HUES48 (cell line): ENCODE measurements around the gene LCN1.
"Not testable (repeated sequence)": the region's sequence is repeated elsewhere in the genome, so short reads cannot be mapped to it uniquely, and the experiment has no call there.

Experiments used
- H3K27ac ChIP-seq: one replicate; pipeline ENCODE4 v1.7.0; 2013; ENCODE audit warnings: low read depth, low read length, inconsistent platforms
- H3K27me3 ChIP-seq: 2 replicates; pipeline ENCODE4 v1.6.1; 2013; ENCODE audit warnings: mild to moderate bottlenecking, low read length; ENCODE audit not compliant: control insufficient read depth, insufficient read depth
- H3K36me3 ChIP-seq: 2 replicates; pipeline ENCODE4 v1.6.1; 2013; ENCODE audit warnings: low read length; ENCODE audit not compliant: control insufficient read depth, insufficient read depth
- H3K4me1 ChIP-seq: 2 replicates; pipeline ENCODE4 v1.6.1; 2013; ENCODE audit warnings: mild to moderate bottlenecking, low read length; ENCODE audit not compliant: control insufficient read depth, insufficient read depth
- H3K4me3 ChIP-seq: 2 replicates; pipeline ENCODE4 v1.5.1; 2013; ENCODE audit warnings: mild to moderate bottlenecking, low read depth, low read length
- H3K9ac ChIP-seq: 2 replicates; pipeline ENCODE4 v1.6.1; 2013; ENCODE audit warnings: mild to moderate bottlenecking, low read depth, low read length, moderate library complexity
- H3K9me3 ChIP-seq: 2 replicates; pipeline ENCODE4 v1.6.1; 2013; ENCODE audit warnings: low read length; ENCODE audit not compliant: control insufficient read depth, insufficient read depth

LCN1 gene

DNA sequence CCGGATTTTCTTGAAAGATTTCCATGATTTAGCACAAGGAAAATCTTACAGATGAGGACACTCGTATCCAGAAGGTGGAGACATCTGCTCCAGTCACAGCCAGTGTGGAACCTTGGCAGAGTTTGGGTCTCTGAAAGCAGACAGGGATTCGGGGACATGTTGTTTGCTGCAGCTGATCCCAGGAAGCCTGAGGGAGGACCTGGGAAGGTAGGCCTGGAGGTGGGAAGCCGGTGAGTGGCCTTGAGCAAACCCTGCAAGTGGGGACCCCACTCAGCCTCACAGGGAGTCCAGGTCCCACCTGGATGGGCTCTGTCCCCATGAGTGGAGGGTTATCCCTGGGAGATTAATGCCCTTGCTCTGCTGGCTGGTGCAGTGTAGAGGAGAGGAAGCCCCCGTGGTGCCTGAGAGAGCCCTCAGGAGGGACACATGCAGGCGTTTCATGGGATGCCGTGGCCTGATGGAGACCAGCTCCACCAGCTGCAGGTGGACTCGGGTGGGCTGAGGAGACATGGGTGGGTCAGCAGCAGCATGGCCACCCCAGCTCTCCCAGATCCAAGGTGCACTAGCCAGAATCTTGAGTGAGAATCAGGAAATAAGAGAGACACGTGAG, 12.9 kb upstream of the LCN1 start:
- Histone ChIP-seq H3K27me3 (no peaks in the 10 kb centered on the region), H3K27ac (no peak overlapping the region), H3K4me3 (no peak overlapping the region), H3K9me3 (no peaks in the 10 kb centered on the region), H3K4me1 (no peaks in the 10 kb centered on the region), H3K9ac (no peak overlapping the region), H3K36me3 (peaks cover 21% of the 10 kb centered on the region)

DNA sequence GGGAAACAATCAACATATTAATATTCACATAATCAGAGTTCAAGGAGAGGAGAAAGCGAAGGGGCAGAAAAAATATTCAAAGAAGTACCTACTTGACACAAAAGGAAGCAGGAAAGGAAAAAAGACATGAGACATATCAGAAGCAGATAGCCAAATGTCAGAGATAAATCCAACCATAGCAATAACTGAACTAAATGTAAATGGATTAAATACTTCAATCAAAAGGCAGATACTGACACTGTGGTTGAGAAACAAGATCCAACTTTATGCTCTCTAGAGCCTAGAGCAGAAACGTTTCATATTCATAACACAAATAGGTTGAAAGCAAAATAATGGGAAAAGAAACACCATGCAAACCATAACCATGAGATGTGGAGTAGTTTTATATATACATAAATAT, 11.8 kb upstream of the LCN1 start:
- Histone ChIP-seq H3K4me3 (no peak overlapping the region), H3K4me1 (no peaks in the 10 kb centered on the region), H3K27ac (no peak overlapping the region), H3K36me3 (peaks cover 10% of the 10 kb centered on the region), H3K9ac (no peak overlapping the region), H3K27me3 (no peaks in the 10 kb centered on the region), H3K9me3 (no peaks in the 10 kb centered on the region)

DNA sequence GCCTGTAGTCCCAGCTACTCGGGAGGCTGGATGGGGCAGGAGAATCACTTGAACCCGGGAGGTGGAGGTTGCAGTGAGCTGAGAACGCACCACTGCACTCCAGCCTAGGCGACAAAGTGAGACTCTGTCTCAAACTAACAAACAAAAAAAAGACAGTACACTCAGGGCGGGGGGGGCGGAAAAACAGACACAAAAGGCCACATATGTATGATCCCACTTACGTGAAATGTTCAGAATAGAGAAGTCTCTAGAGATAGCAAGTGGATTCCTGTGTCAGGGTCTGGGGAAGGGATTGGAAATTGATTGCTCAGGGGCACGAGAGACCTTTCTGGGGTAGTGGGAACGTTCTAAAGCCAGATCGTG, 9.0 kb upstream of the LCN1 start:
- H3K27ac ChIP-seq = no peak overlapping the region
- H3K9ac ChIP-seq = no peak overlapping the region
- no peaks in the 10 kb centered on the region for H3K9me3 ChIP-seq
- no peaks in the 10 kb centered on the region for H3K4me1 ChIP-seq
- no peaks in the 10 kb centered on the region for H3K36me3 ChIP-seq
- H3K4me3 ChIP-seq = no peak overlapping the region
- H3K27me3 ChIP-seq = no peaks in the 10 kb centered on the region

DNA sequence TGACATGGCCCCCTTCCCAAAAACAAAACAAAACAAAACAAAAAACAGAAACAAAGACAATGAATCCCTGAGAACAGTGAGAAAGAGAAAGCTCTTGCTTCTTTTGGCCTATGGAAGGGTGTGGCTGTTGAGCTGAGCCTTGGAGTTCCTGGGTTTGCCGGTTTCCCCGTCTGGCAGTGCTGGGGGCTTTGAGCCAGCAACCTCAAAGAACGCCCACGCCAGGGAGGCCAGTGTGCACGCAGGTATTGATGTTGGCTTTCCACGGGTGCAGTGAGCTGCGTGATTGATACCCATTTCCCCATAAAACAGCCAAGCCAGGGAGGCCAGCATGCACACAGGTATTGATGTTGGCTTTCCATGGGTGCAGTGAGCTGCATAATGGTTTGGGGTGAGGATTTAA, 8.3 kb upstream of the LCN1 start:
- H3K27ac ChIP-seq = no peak overlapping the region
- H3K4me1 ChIP-seq = no peaks in the 10 kb centered on the region
- no peaks in the 10 kb centered on the region for H3K27me3 ChIP-seq
- H3K9me3 ChIP-seq = no peaks in the 10 kb centered on the region
- no peaks in the 10 kb centered on the region for H3K36me3 ChIP-seq
- H3K4me3 ChIP-seq = no peak overlapping the region
- H3K9ac ChIP-seq = no peak overlapping the region

DNA sequence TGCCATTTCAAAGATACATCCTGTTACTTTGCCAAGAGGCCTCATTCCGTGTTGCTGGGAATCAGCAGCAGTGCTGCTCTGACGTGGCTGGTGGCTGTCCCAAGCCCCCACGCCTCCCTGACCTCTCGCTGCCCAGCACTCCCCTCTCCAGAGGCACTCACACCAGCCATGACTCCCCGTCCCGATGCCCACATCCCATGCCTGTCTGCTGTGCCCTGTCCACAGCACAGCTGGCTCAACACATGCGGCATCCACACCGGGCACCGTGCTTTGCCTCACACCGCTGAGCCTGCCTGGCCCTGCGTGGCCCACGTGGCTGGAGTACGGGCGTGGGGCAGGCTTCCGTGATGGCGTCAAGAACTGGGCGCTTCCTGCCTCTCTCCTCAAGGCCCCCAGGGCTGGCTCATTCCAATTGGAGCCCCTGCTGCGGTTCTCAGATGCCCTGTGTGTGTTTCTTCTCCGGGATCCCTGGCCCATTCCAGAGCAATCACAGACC, 7.8 kb upstream of the LCN1 start:
- Histone ChIP-seq H3K4me3 (no peak overlapping the region), H3K27me3 (no peaks in the 10 kb centered on the region), H3K9ac (no peak overlapping the region), H3K9me3 (no peaks in the 10 kb centered on the region), H3K4me1 (no peaks in the 10 kb centered on the region), H3K36me3 (no peaks in the 10 kb centered on the region), H3K27ac (no peak overlapping the region)

DNA sequence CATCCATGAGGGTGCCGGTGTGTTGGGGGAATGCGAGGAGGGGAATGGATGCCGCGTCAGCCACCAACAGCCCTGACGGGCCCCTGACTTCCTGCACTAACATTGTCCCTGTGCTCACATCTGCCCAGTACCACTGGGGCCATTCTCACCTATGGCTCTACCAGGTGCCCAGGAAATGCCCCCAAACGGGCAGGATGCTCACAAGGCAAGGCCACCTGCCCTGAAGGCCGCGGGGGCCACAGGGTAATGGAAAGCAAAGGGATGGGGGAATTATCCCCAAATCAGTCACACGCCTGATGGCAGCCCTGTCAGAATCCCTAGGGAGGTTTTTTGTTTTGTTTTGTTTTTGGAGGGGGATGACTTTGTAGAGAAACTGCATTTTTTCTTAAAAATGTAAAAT, 7.3 kb upstream of the LCN1 start:
- H3K4me3 ChIP-seq, H3K9me3 ChIP-seq, H3K27me3 ChIP-seq: not testable (repeated sequence)

DNA sequence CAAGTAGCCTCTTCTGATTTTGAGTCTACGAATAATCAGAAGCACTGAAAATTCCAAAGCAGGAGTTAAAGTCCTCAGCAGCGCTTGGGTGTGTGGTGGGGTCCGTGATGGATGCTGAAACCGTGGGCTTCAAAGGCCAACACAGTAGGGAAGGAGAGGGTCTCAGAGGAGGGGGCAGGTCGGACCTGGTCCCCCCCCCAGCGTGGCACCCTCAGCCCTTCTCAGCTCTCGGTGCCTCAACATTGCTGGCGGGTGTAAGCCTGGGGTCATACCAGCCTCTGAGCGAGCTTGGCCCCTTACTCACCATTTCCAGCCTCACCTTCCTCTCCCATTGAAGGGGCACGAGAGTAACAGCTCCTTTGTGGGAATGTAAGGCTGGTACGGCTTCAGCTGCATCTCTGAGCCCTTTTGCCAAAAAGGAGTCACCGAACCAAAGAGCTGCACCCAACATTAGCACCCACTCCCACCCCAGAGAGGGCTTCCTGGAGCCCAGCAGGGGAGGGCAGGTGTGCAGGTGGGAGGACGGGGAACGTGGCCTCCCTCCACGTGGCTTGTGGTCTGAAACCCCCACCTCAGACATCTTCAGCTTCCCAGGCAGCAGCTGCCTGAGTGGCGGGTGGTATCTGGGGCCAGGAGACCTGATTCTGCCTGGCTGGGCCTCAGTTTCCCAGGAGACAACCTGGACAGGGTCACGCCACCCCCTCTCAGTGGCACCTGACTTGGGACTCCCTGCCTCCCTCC, 6.7 kb upstream of the LCN1 start:
- no peak overlapping the region for H3K27ac ChIP-seq
- H3K4me1 ChIP-seq = no peaks in the 10 kb centered on the region
- H3K9ac ChIP-seq = no peak overlapping the region
- no peaks in the 10 kb centered on the region for H3K36me3 ChIP-seq
- H3K4me3 ChIP-seq = no peak overlapping the region
- no peaks in the 10 kb centered on the region for H3K27me3 ChIP-seq
- no peaks in the 10 kb centered on the region for H3K9me3 ChIP-seq

More for the DNA sequence above, 7.3 kb upstream of the LCN1 start:
- H3K36me3 ChIP-seq, H3K9ac ChIP-seq, H3K4me1 ChIP-seq, H3K27ac ChIP-seq: not testable (repeated sequence)

DNA sequence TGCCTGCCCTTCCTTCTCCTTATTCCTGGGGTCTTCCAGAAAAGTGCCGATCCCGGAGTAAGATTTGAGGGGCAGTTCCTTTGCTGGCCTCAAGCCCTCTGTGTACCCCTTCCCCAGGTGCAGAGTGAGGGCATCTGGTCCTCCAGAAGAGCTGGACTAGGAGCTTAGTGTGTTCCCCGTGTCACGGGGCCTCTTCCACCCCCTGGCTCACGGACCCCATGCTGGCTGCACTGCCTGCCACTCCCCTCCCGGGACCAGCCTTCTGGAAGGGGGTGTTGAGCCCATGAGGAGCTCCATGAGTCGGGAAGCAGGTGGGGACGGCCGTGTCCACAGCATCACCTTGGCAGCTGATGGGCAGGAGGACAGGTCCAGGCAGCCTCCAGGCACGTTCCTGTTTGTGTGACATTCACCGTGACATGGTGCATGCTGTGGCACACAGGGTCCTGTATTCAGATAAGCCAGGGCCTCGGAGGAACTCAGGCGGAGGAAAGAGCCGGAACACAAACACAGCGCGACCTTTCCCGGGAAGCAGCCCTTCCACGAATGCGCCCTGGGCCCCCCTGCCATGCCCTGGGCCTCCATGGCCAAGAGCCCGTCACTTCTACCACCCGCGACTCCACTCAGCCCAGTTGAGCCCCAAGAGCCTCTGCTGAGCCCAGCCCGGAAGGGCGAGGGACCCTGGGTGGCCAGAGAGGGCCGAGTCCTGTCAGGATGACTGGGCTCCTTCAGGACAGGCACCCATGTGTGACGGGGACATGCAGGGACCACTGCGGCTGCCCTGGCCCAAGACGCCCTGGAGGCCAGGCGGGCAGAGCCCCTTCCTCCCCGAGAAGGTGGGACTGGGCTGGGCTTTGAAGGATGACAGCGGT, 5.9 kb upstream of the LCN1 start:
- no peaks in the 10 kb centered on the region for H3K9me3 ChIP-seq
- H3K4me1 ChIP-seq = no peaks in the 10 kb centered on the region
- H3K4me3 ChIP-seq = no peak overlapping the region
- H3K27ac ChIP-seq = no peak overlapping the region
- no peaks in the 10 kb centered on the region for H3K27me3 ChIP-seq
- H3K36me3 ChIP-seq = no peaks in the 10 kb centered on the region
- no peak overlapping the region for H3K9ac ChIP-seq

DNA sequence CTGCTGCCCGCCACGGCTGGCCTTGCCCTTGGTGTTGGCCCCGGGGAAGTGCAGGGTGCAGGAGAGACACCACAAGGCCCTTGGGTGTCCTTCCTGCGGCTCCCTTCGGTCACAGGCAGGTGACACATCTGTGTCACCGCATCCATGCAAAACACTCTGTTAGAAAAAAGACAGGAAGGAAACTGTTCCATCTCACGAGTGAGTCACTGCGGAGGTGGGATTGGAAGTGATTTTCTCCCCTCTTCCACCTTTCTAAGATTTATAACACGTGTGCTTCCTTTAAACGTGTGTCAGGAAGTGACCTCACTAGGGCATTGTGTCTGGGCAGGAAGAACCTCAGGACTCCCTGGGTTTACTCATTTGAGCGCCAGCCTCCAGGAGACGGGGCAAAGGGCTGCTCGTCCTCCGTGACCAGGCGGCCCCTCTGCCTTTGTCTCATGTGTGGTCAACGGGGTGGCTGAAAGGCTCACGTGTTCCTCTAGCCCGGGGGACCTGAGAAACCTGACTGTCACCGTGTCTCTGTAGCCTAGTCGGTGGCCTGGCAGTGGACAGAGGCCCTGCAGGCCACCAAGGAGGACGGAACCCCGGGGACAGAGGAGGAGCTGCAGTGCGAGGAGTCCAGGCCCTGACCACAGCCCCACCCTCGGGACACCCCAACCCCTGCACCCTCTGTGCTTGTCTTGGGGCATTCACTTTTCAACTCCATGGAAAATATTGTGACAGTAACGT, 4.9 kb upstream of the LCN1 start:
- no peaks in the 10 kb centered on the region for H3K36me3 ChIP-seq
- no peak overlapping the region for H3K9ac ChIP-seq
- H3K27me3 ChIP-seq = no peaks in the 10 kb centered on the region
- no peak overlapping the region for H3K27ac ChIP-seq
- no peak overlapping the region for H3K4me3 ChIP-seq
- H3K4me1 ChIP-seq = no peaks in the 10 kb centered on the region
- H3K9me3 ChIP-seq = no peaks in the 10 kb centered on the region

DNA sequence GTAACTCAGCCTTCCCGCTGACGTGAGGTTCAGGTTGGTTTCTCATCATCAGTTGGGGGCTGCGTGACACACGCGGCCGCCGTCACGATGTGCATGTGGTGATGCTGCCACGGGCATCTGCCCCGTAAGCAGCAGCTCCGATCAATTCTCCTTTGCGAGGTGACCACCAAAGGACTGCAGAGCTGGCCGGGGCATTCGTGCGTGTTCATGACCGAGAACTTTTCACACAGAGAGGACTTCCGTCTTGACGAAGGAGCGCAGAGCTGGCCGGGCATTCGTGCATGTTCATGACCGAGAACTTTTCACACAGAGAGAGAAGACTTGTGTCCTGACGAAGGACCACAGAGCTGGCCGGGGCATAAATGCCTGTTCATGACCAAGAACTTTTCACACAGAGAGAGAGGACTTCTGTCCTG, 3.8 kb upstream of the LCN1 start:
- H3K27ac ChIP-seq = no peak overlapping the region
- H3K9ac ChIP-seq = no peak overlapping the region
- no peaks in the 10 kb centered on the region for H3K9me3 ChIP-seq
- no peaks in the 10 kb centered on the region for H3K27me3 ChIP-seq
- no peak overlapping the region for H3K4me3 ChIP-seq
- H3K4me1 ChIP-seq = no peaks in the 10 kb centered on the region
- H3K36me3 ChIP-seq = no peaks in the 10 kb centered on the region
